Measurements from ENCODE around the gene DPPA4.

DNA sequence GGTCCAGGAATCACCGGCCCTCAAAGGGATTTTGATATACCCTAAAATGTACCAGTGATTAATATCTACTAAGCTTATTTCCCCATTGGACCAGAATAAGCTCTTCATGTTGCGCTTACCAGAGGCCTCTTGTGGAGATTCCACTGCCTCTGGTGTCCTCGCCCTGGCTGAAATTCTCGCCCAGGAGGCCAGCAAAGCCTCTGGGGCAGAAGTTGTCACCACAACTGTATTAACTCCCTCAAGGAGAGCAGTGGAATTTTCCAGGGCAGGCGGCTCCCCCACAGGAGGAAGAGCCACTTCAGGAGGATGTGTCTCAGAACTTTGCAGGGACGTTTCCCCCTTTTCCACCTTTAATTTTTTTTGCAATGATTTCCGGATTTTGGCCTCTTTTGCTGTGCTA is 6.9 kb downstream of the DPPA4 start:
- no peak for TF ChIP-seq SIN3A (IDR thresholded peaks at IDR 0.05; ENCODE audit: borderline replicate concordance, low read depth, low read length)
- TF ChIP-seq, protein P1, sequence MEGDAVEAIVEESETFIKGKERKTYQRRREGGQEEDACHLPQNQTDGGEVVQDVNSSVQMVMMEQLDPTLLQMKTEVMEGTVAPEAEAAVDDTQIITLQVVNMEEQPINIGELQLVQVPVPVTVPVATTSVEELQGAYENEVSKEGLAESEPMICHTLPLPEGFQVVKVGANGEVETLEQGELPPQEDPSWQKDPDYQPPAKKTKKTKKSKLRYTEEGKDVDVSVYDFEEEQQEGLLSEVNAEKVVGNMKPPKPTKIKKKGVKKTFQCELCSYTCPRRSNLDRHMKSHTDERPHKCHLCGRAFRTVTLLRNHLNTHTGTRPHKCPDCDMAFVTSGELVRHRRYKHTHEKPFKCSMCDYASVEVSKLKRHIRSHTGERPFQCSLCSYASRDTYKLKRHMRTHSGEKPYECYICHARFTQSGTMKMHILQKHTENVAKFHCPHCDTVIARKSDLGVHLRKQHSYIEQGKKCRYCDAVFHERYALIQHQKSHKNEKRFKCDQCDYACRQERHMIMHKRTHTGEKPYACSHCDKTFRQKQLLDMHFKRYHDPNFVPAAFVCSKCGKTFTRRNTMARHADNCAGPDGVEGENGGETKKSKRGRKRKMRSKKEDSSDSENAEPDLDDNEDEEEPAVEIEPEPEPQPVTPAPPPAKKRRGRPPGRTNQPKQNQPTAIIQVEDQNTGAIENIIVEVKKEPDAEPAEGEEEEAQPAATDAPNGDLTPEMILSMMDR (IDR thresholded peaks at IDR 0.05) = no peak
- TF ChIP-seq TCF12 (IDR thresholded peaks at IDR 0.05) = no peak
- TF ChIP-seq, protein P2, sequence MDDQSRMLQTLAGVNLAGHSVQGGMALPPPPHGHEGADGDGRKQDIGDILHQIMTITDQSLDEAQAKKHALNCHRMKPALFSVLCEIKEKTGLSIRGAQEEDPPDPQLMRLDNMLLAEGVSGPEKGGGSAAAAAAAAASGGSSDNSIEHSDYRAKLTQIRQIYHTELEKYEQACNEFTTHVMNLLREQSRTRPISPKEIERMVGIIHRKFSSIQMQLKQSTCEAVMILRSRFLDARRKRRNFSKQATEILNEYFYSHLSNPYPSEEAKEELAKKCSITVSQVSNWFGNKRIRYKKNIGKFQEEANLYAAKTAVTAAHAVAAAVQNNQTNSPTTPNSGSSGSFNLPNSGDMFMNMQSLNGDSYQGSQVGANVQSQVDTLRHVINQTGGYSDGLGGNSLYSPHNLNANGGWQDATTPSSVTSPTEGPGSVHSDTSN (IDR thresholded peaks at IDR 0.05) = no peak
- TF ChIP-seq, protein P3, sequence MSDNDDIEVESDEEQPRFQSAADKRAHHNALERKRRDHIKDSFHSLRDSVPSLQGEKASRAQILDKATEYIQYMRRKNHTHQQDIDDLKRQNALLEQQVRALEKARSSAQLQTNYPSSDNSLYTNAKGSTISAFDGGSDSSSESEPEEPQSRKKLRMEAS (IDR thresholded peaks at IDR 0.05; ENCODE audit: low read depth) = no peak
- no peak for TF ChIP-seq GATA2 (CRISPR knock-in tag; IDR thresholded peaks at IDR 0.05)
- TF ChIP-seq, protein P4, sequence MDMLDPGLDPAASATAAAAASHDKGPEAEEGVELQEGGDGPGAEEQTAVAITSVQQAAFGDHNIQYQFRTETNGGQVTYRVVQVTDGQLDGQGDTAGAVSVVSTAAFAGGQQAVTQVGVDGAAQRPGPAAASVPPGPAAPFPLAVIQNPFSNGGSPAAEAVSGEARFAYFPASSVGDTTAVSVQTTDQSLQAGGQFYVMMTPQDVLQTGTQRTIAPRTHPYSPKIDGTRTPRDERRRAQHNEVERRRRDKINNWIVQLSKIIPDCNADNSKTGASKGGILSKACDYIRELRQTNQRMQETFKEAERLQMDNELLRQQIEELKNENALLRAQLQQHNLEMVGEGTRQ (IDR thresholded peaks at IDR 0.05; ENCODE audit: borderline replicate concordance, low read depth, low read length) = no peak
- TF ChIP-seq, protein P5, sequence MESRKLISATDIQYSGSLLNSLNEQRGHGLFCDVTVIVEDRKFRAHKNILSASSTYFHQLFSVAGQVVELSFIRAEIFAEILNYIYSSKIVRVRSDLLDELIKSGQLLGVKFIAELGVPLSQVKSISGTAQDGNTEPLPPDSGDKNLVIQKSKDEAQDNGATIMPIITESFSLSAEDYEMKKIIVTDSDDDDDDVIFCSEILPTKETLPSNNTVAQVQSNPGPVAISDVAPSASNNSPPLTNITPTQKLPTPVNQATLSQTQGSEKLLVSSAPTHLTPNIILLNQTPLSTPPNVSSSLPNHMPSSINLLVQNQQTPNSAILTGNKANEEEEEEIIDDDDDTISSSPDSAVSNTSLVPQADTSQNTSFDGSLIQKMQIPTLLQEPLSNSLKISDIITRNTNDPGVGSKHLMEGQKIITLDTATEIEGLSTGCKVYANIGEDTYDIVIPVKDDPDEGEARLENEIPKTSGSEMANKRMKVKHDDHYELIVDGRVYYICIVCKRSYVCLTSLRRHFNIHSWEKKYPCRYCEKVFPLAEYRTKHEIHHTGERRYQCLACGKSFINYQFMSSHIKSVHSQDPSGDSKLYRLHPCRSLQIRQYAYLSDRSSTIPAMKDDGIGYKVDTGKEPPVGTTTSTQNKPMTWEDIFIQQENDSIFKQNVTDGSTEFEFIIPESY (IDR thresholded peaks at IDR 0.05; ENCODE audit: borderline replicate concordance, low read depth) = no peak
- TF ChIP-seq EP300 (IDR thresholded peaks at IDR 0.05; ENCODE audit: borderline replicate concordance in 1 of 2, low read depth in 1 of 2, low read length in 1 of 2) = no peak

Measured in SK-N-SH (cell line).